Heart right ventricle (tissue), 16 donors: ENCODE results near the gene SMTN. TPM values are rescaled to one million over a fixed set of nuclear protein-coding genes. Genes with fewer than 3 reads are reported as not detected.

Experiments used
- ATAC-seq, 8 donors: fragments of 200-7000 bp; cut with Tn5 transposase; one replicate each; pipeline ENCODE4 v1.9.1; 2020; ENCODE audit warnings: mild to moderate bottlenecking in 8 of 8, moderate library complexity in 8 of 8, moderate number of reproducible peaks in 1 of 8
- DNase-seq, 2 donors: peaks; one replicate each; pipeline ENCODE4 v3.0.0-alpha.2; 2020
- H3K27ac ChIP-seq, 10 donors: fragments of 200-600 bp; sonication (generic) in 2 of 10; one replicate each; pipeline versions ENCODE4 v1.5.0 to v1.8.0; 2020 to 2022; ENCODE audit warnings: mild to moderate bottlenecking in 3 of 10
- H3K27me3 ChIP-seq, 7 donors: fragments of 200-600 bp; one replicate each; pipeline ENCODE4 v1.8.0; 2021 to 2022; ENCODE audit warnings: mild to moderate bottlenecking in 2 of 7
- H3K36me3 ChIP-seq, 9 donors: fragments of 200-600 bp; sonication (generic) in 1 of 9; one replicate each; pipeline versions ENCODE4 v1.5.0 to v1.8.0; 2020 to 2022; ENCODE audit warnings: mild to moderate bottlenecking in 2 of 9
- H3K4me1 ChIP-seq, 9 donors: fragments of 200-600 bp; sonication (generic) in 1 of 9; one replicate each; pipeline versions ENCODE4 v1.5.0 to v1.8.0; 2020 to 2022; ENCODE audit warnings: mild to moderate bottlenecking in 4 of 9
- H3K4me3 ChIP-seq, 10 donors: fragments of 200-600 bp; sonication (generic) in 2 of 10; one replicate each; pipeline versions ENCODE4 v1.5.0 to v1.8.0; 2020 to 2022; ENCODE audit warnings: mild to moderate bottlenecking in 7 of 10, moderate library complexity in 2 of 10
- H3K9me3 ChIP-seq, 11 donors: fragments of 200-600 bp in 10 of 11; sonication (generic) in 2 of 11; one replicate each; pipeline versions ENCODE4 v1.5.0 to v1.8.0; 2013 to 2022; ENCODE audit warnings: mild to moderate bottlenecking in 2 of 11, control low read depth in 1 of 11, moderate library complexity in 1 of 11
- CTCF ChIP-seq, 9 donors: fragments of 200-600 bp; sonication (generic) in 2 of 9; IDR thresholded peaks; one replicate each; pipeline versions ENCODE4 v1.5.0 to v1.8.0; 2021 to 2022; ENCODE audit warnings: antibody characterized with exemption in 9 of 9, mild to moderate bottlenecking in 5 of 9, moderate library complexity in 1 of 9
- WGBS, 2 donors: extraction: QIAGEN DNeasy Blood & Tissue Kit; methylation state at CpG; one replicate each; pipeline ENCODE4 v1.1.7; 2013; ENCODE audit warnings: inconsistent platforms in 1 of 2; 5-methylcytosine and 5-hydroxymethylcytosine counted together
- intact Hi-C, 10 donors: fragments of 100-400 bp; cut with DNase I; formaldehyde crosslinking; loops; one replicate each; pipeline versions ENCODE4 v1.11.1 to v1.14.2; 2022
- polyA plus RNA-seq, 2 donors: library from polyadenylated mRNA; stranded (reverse); fragments of 200-250 nt; gene quantifications; one replicate each; pipeline ENCODE4 v1.2.3, GENCODE V29; 2013
- total RNA-seq, 10 donors: library from RNA; stranded (reverse); fragmentation: NEBNext Ultra II Directional in 3 of 10; extraction: Animal tissue kit (Norgen Biotek cat#: 25700) in 3 of 10; gene quantifications; one replicate each; pipeline versions ENCODE4 v1.2.1 to v1.2.4, GENCODE V29; 2021 to 2023
- donor health status: Arrhythmogenic right ventricular cardiomyopathy.
- donor health status: ischemic (EF 13 %, LVEDD 7.1; RV severe dilation, severe dysfunction).
- donor health status: healthy with polysubstance abuse.
- donor health status: DM: no; HTN: yes; CAD: no.
- donor health status: DM: no; HTN: no; CAD: no.
- donor health status: ischemic (EF 25% LVEDD 6.9; RV normal size, moderate dysfunction).
- donor health status: ischemic (EF 25% LVEDD 5.7; RV mildly dilated, moderate dysfunction).
- donor health status: healthy.
- donor health status: DM: yes; HTN: yes; CAD: no.
- donor health status: Ischemic cardiomyopathy.
- donor health status: ischemic (EF 35%, LVEDD 5.7; RV mildly dilated, moderate dysfunction).
- donor health status: nonischemic (EF 11% LVEDD 7.7; RV severe dilation, severe dysfunction).
- donor health status: DM: yes; HTN: yes; CAD: no.
- donor health status: PGD.
- donor health status: ischemic (EF 29% LVEDD 5.4; RV normal size, mild dysfunction).
- donor health status: nonischemic (EF 23%, LVEDD 6.1; RV moderate dilation, normal function).

SMTN gene
- total and polyA plus RNA-seq, 12 donors = 64.2 to 398 (median 204) TPM

- H3K27ac ChIP-seq = no peak overlapping the region
- H3K27me3 ChIP-seq = peaks cover 0 to 18% (median 5%) of the 10 kb centered on the region in 7 donors
- H3K36me3 ChIP-seq = no peaks in the 10 kb centered on the region
- H3K4me1 ChIP-seq = peaks cover 0 to 17% (median under 1%) of the 10 kb centered on the region in 9 donors
- peak in 3 of 8 donors; percentile 9 to 23 (median 18) for ATAC-seq
- no peak for TF ChIP-seq CTCF (IDR thresholded peaks at IDR 0.05)
- no peak overlapping the region for H3K4me3 ChIP-seq
- H3K9me3 ChIP-seq = peaks cover 0 to 15% (median 0%) of the 10 kb centered on the region in 11 donors
- 51 to 67% methylated on average over 3 of the region's 3 CpGs for WGBS, 2 donors
- DNase-seq = no peak
- intact Hi-C loops = loop anchor here in 6 of 10 donors (5.0 to 10.0 kb wide), 5 partner anchors 48 to 508 kb away; partner anchors contain the start of gene SLC35E4 (in 1 of the 6)
These were observed 61.9 kb downstream of the SMTN start for GRCh38 chr22:31143038-31143437.

GRCh38 chr22:31143537-31143936 lies 62.4 kb downstream of the SMTN start:
- DNase-seq = peak in 1 of 2 donors; percentile 23
- 66 to 80% methylated on average over 3 of the region's 3 CpGs for WGBS, 2 donors
- Histone ChIP-seq H3K36me3 (no peaks in the 10 kb centered on the region), H3K9me3 (peaks cover 0 to 15% (median 0%) of the 10 kb centered on the region in 11 donors), H3K27ac (no peak overlapping the region), H3K27me3 (peaks cover 0 to 17% (median 5%) of the 10 kb centered on the region in 7 donors), H3K4me1 (peaks cover 0 to 22% (median 5%) of the 10 kb centered on the region in 9 donors), H3K4me3 (no peak overlapping the region)
- intact Hi-C loops = loop anchor here in 6 of 10 donors (5.0 to 10.0 kb wide), 5 partner anchors 49 to 509 kb away; partner anchors contain the start of gene SLC35E4 (in 1 of the 6)
- no peak for TF ChIP-seq CTCF (IDR thresholded peaks at IDR 0.05)
- peak in 6 of 8 donors; percentile 17 to 54 (median 34) for ATAC-seq

GRCh38 chr22:31144223-31144622 lies 63.1 kb downstream of the SMTN start:
- Histone ChIP-seq H3K36me3 (no peaks in the 10 kb centered on the region), H3K4me1 (peaks cover 0 to 29% (median 12%) of the 10 kb centered on the region in 9 donors), H3K27me3 (peaks cover 0 to 10% (median 5%) of the 10 kb centered on the region in 7 donors), H3K27ac (no peak overlapping the region), H3K4me3 (no peak overlapping the region), H3K9me3 (peaks cover 0 to 15% (median 0%) of the 10 kb centered on the region in 11 donors)
- intact Hi-C loops = loop anchor here in 6 of 10 donors (5.0 to 10.0 kb wide), 5 partner anchors 49 to 509 kb away; partner anchors contain the start of gene SLC35E4 (in 1 of the 6)
- TF ChIP-seq CTCF (IDR thresholded peaks at IDR 0.05) = no peak
- DNase-seq = no peak
- ATAC-seq = no peak

- ATAC-seq (peak; percentile 63 to 92 (median 87)), DNase-seq (peak in 1 of 2 donors; percentile 49)
- TF ChIP-seq CTCF (IDR thresholded peaks at IDR 0.05) = no peak
- Histone ChIP-seq H3K4me1 (peaks cover 0 to 22% (median 12%) of the 10 kb centered on the region in 9 donors), H3K36me3 (no peaks in the 10 kb centered on the region), H3K9me3 (peaks cover 0 to 15% (median 0%) of the 10 kb centered on the region in 11 donors), H3K27ac (peak overlapping the region; percentile 2 to 82 (median 77)), H3K27me3 (no peaks in the 10 kb centered on the region), H3K4me3 (no peak overlapping the region)
- intact Hi-C loops = loop anchor here (1.0 to 10.0 kb wide), 15 partner anchors 36 to 514 kb away; partner anchors contain the start of genes SELENOM (in 5 of the 10), MORC2 (in 1 of the 10), SLC35E4 (in 1 of the 10) and TUG1 (in 1 of the 10)
- WGBS, 2 donors = 42 to 53% methylated on average over 1 of the region's 1 CpG
These were observed 67.4 kb downstream of the SMTN start for GRCh38 chr22:31148488-31148887.
